Left cardiac atrium (tissue), 4 donors: ENCODE results near the gene OR6V1. TPM values are rescaled to one million over a fixed set of nuclear protein-coding genes. Genes with fewer than 3 reads are reported as not detected.

Experiments
- ATAC-seq, 2 donors: fragments of 200-7000 bp; cut with Tn5 transposase; one replicate each; pipeline ENCODE4 v1.9.1; 2020; ENCODE audit warnings: mild to moderate bottlenecking in 2 of 2, moderate library complexity in 2 of 2
- DNase-seq: peaks from one replicate; pipeline ENCODE4 v3.0.0-alpha.2; 2020
- intact Hi-C, 2 donors: fragments of 100-400 bp; cut with DNase I; formaldehyde crosslinking; loops; one replicate each; pipeline versions ENCODE4 v1.14.1 to v1.15.1; 2022 to 2023
- long read RNA-seq: library from polyadenylated mRNA; unstranded; transcript quantifications from one replicate; pipeline ENCODE4 v2.0.0, GENCODE V29; 2021
- total RNA-seq, 2 donors: library from RNA; stranded (reverse); fragmentation: NEBNext Ultra II Directional; extraction: Animal tissue kit (Norgen Biotek cat#: 25700); gene quantifications; one replicate each; pipeline ENCODE4 v1.2.1, GENCODE V29; 2021
- donor health status: DM: no; HTN: yes; CAD: no.
- donor health status: DM: no; HTN: yes; CAD: no; lungs with severe emphysema.
- donor health status: DM: yes; HTN: yes; CAD: no.
- donor health status: Dilated cardiomyopathy.

Gene OR6V1
- not detected for total RNA-seq
- long read RNA-seq = 0 reads

- DNase-seq (no peak), ATAC-seq (no peak)
- intact Hi-C loops = no loop called here
These were observed at the start of gene OR6V1 for GRCh38 chr7:143052041-143052440. Gene OR6V1 (plus strand): TSS chr7:143052341. CDS start chr7:143052341, 0 bp downstream.

GRCh38 chr7:143002898-143003297 lies 49.2 kb upstream of the OR6V1 start:
- DNase-seq = no peak
- no peak for ATAC-seq
- intact Hi-C loops = loop anchor here (2.0 to 10.0 kb wide), 3 partner anchors 118 to 148 kb away; partner anchors contain the start of genes EPHB6 (in 2 of the 2) and TRPV6 (in 1 of the 2)

- DNase-seq = no peak
- intact Hi-C loops = loop anchor here (2.0 to 10.0 kb wide), 3 partner anchors 119 to 149 kb away; partner anchors contain the start of genes EPHB6 (in 2 of the 2) and TRPV6 (in 1 of the 2)
- peak; percentile 53 to 58 for ATAC-seq
These were observed 48.6 kb upstream of the OR6V1 start for GRCh38 chr7:143003393-143004051.

GRCh38 chr7:143005632-143006260 lies 46.4 kb upstream of the OR6V1 start:
- DNase-seq (no peak), ATAC-seq (no peak)
- intact Hi-C loops = loop anchor here (10.0 kb wide), 2 partner anchors 121 to 151 kb away; partner anchors contain the start of genes EPHB6 (in 1 of the 2) and TRPV6 (in 1 of the 2)

GRCh38 chr7:143008007-143008901 lies 43.9 kb upstream of the OR6V1 start:
- intact Hi-C loops = loop anchor here (1.0 to 10.0 kb wide), 4 partner anchors 123 to 207 kb away; partner anchors contain the start of genes EPHB6 (in 1 of the 2) and TRPV6 (in 1 of the 2)
- DNase-seq = peak; percentile 81
- peak; percentile 89 to 92 for ATAC-seq

GRCh38 chr7:143012001-143012400 lies 40.1 kb upstream of the OR6V1 start:
- no peak for ATAC-seq
- intact Hi-C loops = no loop called here
- no peak for DNase-seq

- DNase-seq = no peak
- intact Hi-C loops = no loop called here
- ATAC-seq = no peak
These were observed 39.7 kb upstream of the OR6V1 start for GRCh38 chr7:143012409-143012808.

- DNase-seq = no peak
- peak in 1 of 2 donors; percentile 44 for ATAC-seq
- intact Hi-C loops = no loop called here
These were observed 38.7 kb upstream of the OR6V1 start for GRCh38 chr7:143013473-143013872.

- peak; percentile 53 to 92 for ATAC-seq
- intact Hi-C loops = no loop called here
- DNase-seq = no peak
These were observed 38.2 kb upstream of the OR6V1 start for GRCh38 chr7:143013893-143014292.

GRCh38 chr7:143015084-143015483 lies 37.1 kb upstream of the OR6V1 start:
- DNase-seq (no peak), ATAC-seq (no peak)
- intact Hi-C loops = no loop called here

- intact Hi-C loops = no loop called here
- DNase-seq (no peak), ATAC-seq (no peak)
These were observed 36.1 kb upstream of the OR6V1 start for GRCh38 chr7:143015926-143016490.

GRCh38 chr7:143016996-143017395 lies 35.1 kb upstream of the OR6V1 start:
- DNase-seq (no peak), ATAC-seq (no peak)
- intact Hi-C loops = no loop called here

- intact Hi-C loops = no loop called here
- no peak for DNase-seq
- no peak for ATAC-seq
These were observed 33.2 kb upstream of the OR6V1 start for GRCh38 chr7:143018931-143019330.

- intact Hi-C loops = no loop called here
- ATAC-seq = no peak
- DNase-seq = no peak
These were observed 29.1 kb upstream of the OR6V1 start for GRCh38 chr7:143023047-143023446.

GRCh38 chr7:143025371-143025770 lies 26.8 kb upstream of the OR6V1 start:
- ATAC-seq = no peak
- intact Hi-C loops = no loop called here
- DNase-seq = no peak

- intact Hi-C loops = no loop called here
- DNase-seq (no peak), ATAC-seq (no peak)
These were observed 25.1 kb upstream of the OR6V1 start, which contains the start of gene OR9A2 for GRCh38 chr7:143027032-143027431. Gene OR9A2 (minus strand): TSS chr7:143027132. CDS start chr7:143027132, 0 bp downstream.

- DNase-seq = no peak
- no peak for ATAC-seq
- intact Hi-C loops = no loop called here
These were observed 24.5 kb upstream of the OR6V1 start for GRCh38 chr7:143027683-143028082.

- no peak for ATAC-seq
- intact Hi-C loops = no loop called here
- DNase-seq = no peak
These were observed 13.5 kb upstream of the OR6V1 start for GRCh38 chr7:143038635-143039034.

- intact Hi-C loops = no loop called here
- no peak for ATAC-seq
- no peak for DNase-seq
These were observed 11.9 kb upstream of the OR6V1 start for GRCh38 chr7:143040209-143040715.
